ENCODE results near the gene PSMG4.
"Not testable (repeated sequence)": the region's sequence is repeated elsewhere in the genome, so short reads cannot be mapped to it uniquely, and the experiment has no call there.

PSMG4 gene

DNA sequence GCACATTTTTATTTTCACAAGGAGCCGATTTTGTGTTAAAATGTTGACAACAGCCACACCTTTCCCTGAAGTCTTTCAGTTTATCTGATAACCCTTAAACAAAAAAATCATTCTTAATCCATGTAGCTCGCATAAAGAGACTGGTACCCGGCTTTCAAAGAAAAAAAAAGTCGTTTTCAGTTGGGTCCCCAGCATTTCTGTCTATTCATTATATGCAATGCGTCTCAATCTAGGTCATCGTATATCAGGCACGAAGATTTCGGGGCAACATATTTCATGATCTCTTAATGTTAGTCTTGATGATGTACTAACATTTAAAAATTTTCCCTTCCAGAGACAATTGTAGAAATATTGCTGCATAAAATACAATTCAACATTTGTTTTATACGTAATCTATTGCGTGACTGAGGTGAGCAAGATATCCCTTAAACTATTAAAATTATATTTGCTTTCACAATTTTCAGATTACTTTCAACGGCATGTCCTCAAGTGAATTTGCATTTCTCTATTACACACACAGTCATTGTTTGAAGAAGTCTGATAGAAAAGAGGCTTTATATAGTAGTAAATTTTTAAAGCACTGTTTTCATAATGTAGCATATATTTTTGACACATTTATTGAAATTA is 28.4 kb upstream of the PSMG4 start:
- DNase-seq (ENCODE audit: low spot score): no peak

DNA sequence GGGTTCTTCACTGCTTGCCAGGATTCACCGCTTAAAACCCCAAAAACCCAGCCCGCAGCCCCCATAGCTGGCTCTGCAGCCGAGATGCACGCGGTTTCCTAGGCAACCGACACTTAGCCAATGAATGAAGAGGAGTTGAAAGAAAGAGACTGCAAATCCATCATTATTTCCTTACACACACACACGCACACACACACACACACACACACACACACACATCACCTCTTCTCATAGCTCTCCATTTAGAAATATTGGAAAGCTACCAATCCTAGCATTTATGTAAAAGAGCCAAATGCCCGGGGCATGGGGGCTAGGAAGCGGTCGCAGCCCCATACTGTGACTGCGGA is 27.9 kb upstream of the PSMG4 start:
- DNase-seq (ENCODE audit: low spot score): no peak

DNA sequence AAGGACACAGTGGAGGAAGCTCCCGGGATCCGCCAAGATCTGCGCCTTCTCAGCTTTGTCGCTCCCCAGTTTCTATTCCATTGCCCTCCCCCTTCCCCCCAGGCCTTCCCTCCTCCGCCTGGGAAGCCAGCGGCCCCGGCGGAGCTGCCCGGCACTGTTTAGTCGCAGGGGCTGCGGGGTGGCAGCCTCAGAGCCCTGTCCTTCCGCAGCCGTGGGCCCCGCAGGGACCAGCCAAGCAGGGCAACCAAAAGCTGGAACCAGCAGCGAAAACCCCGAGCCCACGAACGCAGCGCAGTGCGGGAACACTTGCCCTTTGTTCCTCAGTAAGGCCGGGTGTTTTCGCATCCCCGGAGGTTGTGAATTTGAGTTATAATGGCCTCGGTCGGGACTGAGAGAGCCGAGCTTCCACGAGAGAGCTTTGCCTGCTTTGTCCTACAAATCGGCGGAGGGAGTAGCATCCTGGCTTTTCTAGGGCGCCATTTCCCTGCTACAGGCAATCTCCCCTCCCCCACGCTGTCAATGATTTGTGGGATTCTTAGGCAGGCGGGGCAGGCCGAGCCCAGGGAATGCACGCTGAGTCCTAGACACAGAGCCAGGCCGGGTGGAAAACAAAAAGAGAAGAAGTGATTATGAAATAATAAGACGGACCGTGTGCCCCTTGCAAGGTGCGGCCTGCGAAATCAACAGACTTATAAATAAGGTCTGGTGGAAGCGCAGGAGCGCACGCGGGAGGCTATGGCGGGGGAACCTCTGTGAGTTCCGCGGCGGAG is 27.3 kb upstream of the PSMG4 start:
- no peak for DNase-seq (ENCODE audit: low spot score)

GRCh38 chr6:3232017-3232945 is 26.5 kb upstream of the PSMG4 start:
- no peak for DNase-seq (ENCODE audit: low spot score)

DNA sequence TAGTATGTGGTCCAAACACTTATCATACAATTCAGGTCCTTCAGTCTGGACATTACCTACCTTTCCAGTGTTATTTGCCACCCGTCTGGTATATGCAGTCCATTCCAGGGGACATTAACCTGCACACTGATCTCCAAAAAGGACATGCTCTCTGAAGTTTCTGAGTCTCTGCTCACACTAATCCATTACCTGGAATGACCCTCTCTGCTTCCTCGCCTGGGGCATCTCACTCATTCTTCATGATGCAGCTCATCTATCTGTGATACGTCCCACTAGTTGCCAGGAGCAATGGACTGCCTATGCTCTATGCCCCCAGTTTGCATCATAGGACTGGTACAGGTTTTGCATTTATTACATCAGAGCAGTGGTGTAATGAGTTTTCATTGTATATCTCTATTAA is 25.4 kb upstream of the PSMG4 start:
- no peak for DNase-seq (ENCODE audit: low spot score)

DNA sequence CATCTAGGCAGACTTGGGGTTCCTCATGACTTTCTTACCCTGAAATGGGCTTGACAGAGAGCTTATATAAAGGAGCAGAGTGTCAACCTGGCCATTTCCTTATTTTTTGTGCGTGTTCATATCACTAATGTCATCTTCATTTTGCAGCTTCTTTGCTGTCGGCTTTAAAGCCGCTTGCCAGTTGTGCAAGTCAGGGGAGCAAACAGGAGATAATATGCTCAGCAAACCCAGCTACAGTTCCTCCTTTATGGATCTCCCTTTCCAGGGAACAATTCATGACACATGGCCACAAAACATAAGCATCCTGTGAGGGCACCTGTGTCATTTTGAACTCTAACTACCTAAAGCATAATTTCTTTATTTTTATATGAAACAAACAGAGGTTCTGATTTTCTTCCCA is 24.8 kb upstream of the PSMG4 start:
- DNase-seq (ENCODE audit: low spot score): no peak

DNA sequence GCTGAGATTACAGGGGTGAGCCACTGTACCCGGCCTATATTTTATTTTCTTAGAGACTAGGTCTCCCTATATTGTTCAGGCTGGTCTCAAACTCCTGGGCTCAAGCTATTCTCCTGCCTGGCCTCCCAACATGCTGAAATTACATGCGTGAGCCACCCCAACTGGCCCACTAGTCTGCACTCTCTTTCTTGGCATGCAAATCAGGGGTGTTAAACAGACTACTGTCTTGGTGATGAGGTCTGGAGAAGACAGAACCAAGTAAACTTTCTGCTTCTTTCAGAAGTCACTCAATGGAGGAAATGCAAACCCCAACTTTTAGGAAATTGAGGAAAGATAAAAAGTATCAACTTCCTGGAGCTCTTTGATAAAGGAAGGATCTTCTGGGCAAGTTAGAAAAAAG is 23.3 kb upstream of the PSMG4 start:
- no peak for DNase-seq (ENCODE audit: low spot score)

- DNase-seq (ENCODE audit: low spot score): no peak
These were observed 22.7 kb upstream of the PSMG4 start for GRCh38 chr6:3236005-3236404.

DNA sequence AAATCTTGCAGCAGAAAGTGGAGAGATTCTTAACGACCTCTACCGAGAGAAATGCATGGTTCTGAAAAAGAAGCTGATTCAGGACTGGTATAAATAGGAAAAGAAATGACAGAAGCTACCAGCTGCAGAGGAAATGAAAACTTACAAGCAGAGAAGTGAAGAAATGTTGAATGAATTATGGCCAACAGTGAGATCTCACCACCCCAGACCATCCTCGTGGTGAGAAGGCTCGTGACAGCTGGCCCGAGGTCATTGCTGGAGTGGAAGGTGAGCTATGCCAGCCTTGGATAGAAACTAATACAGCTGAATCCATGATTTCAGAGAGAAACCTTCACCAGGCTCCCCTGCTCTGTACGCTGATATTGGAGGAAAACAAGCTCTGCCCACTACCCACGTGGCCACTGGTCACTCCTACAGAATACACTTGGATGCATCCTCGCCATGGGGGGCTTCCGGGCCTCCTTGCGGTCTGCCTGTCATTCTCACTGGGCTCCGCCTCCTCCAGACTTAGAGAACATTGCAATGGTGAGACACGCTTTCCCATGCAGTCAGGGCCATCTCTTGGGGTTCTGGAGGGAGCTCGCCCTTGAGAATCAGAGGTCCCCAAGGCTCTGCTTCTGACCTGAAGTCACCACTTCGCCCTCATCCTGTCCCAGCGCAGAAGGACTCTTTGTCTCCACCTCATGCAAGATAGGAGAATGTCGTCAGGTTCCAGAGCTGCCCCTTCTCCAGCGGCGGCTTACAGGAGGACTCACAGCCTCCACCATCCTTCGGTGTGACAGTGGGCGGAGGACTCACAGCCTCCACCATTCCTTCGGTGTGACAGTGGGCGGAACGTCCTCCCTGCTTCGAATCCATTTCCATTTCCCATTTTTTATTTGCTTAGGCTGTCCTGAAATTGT is 20.7 kb upstream of the PSMG4 start:
- DNase-seq (ENCODE audit: low spot score): no peak

- no peak for DNase-seq (ENCODE audit: low spot score)
These were observed 19.5 kb upstream of the PSMG4 start for GRCh38 chr6:3239110-3239830.

- DNase-seq (ENCODE audit: low spot score): no peak
These were observed 18.2 kb upstream of the PSMG4 start for GRCh38 chr6:3240595-3240994.

- DNase-seq (ENCODE audit: low spot score): not testable (repeated sequence)
These were observed 17.0 kb upstream of the PSMG4 start for GRCh38 chr6:3241745-3242144.

DNA sequence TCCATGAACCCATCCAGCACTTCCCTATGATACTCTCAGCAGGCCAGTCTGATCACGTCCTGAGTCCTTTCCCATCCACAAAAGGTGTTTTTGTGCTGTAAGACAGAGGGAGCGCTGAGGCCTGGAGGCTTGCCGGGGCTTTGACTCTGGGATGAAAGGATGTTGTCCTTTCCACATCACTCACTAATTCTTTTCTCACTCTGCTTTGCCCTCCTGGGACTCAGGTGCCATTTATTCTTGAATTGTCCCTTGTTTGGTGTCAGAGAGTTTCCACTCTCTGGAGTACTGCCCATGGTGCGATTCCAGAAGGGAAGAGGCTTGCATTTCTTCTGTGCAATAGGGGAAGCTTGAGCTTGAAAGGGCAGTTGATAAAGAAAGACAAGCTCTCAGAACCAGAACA is 16.0 kb upstream of the PSMG4 start:
- no peak for DNase-seq (ENCODE audit: low spot score)

DNA sequence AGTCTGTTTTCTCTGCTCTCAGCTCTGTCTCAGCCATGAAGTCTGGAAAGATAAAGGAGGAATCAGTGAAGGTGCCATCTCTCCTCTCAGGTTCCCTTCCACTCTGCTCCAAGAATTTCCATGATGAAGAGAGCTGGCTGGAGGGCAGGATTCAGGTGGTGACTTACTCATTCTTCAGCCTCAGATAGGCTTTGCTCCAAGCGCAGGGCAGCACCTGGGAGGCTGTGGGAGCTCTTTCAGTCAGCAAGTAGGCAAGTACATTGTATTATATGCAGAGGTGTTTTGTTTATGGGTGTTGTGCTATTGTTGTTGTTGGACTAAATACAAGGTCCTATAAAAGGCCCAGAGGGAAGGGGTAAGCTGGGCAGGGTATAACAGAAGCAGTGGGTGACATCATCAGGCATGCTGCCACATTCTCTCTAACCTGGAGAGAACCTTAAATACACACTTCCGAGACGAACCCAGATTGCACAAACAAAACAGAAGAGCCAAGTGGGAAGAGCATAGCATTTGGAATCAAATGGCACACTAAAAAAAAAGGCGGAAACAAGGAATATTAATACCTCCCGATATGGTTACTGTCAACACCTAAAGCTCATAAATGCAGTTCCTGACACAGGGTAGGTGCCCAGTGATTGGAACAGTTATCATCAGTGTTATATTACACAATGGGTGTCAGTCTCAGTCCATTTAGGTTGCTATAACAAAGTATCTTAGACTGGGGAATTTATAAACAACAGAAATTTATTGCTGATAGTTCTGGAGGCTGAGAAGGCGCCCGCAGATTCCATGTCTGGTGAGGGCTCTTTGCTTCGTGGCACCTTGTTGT is 14.5 kb upstream of the PSMG4 start:
- DNase-seq (ENCODE audit: low spot score): no peak

GRCh38 chr6:3244832-3245161 is 13.9 kb upstream of the PSMG4 start:
- DNase-seq (ENCODE audit: low spot score): not testable (repeated sequence)

DNA sequence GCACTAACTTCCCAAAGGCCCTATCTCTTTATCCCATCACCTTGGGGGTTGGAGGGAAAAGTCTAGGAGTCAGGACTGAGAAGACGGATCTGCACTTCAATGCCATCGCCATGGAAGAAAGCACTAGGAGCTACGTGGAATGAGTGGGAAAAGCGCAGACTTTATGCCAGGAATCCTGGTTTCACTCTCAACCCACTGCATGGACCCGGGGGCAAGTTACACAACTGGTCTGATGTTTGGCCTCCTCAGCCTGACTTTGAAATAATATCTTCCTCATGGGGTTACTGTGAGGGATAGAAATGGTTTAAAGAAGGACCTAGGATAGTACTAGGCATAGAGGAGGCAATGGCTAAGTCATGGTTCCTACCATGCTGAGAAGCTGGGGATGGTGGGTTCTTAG is 13.5 kb upstream of the PSMG4 start:
- no peak for DNase-seq (ENCODE audit: low spot score)

GRCh38 chr6:3247255-3248146 is 11.2 kb upstream of the PSMG4 start:
- DNase-seq (ENCODE audit: low spot score): no peak

DNA sequence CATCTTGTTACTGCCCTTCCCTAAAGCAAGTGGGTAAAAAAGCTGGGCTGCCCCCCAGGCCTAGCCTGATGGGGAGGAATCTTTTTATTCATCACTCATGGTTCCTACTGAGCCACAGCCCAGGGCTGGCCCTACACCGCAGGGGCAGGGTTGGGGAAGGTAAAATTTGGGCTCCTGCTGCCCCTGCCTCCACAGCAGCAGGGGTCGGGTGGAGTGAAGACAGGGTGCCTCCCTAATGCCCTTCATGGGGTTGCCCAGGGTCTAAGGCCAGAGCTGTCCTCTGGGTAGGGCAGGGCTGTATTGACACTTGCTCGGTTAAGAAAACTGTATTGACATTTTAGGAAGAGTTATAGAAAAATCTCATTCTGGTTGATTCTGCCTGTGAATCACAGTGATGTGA is 8.9 kb upstream of the PSMG4 start:
- no peak for DNase-seq (ENCODE audit: low spot score)

DNA sequence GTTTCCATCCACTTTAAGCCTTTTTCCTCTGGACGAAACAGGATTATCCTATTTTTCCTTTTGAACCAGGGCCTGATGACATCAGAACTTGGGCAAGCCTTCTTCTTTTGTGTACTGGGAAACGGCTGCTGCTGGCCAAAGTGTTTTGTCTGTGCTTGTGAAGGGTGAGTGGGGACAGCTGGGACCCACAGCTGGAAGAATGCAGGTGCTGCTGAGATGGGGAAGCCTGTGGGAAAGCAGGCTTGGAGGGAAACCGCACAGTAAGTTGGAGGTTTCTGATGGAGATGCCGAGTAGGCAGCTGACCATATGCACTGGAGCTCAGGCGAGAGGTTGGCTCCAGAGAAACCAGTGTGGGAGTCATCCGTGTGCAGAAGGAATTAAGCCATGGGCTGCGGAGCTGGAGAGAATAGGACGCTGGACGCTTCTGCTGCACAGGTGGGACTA is 8.5 kb upstream of the PSMG4 start:
- DNase-seq (ENCODE audit: low spot score): no peak
